Measurements from ENCODE around the gene TBC1D16.

Gene TBC1D16

DNA sequence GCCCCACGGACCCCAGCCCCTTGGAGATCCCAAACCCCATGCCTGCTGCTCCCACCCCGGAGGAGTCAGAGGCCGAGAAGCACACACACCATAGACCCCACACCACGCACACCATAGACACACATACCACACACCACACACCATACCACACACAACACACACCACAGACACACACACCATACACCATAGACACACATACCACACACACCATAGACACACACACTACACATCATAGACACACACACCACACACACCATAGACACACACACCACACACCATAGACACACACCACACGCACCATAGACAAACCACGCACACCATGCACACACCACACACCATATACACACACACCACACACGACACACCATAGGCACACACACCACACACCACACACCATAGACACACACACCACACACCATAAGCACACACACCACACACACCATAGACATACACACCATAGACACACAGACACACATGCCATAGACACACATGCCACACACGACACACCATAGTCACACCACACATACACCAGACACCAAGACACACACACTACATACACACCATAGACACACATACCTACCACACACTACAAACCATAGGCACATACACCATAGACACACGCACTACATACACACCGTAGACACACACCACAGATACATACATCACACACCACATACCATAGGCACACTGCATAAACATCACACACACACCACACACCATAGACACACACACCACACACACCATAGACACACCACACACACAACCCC, 11.3 kb downstream of the TBC1D16 start:
- no peak for TF ChIP-seq CTCF (IDR thresholded peaks at IDR 0.05; ENCODE audit: low read depth, low read length)
- no peak overlapping the region for H3K4me3 ChIP-seq (ENCODE audit: low read depth, low read length)

GRCh38 chr17:80023481-80024205, 12.0 kb downstream of the TBC1D16 start:
- H3K4me3 ChIP-seq (ENCODE audit: low read depth, low read length) = no peak overlapping the region
- no peak for TF ChIP-seq CTCF (IDR thresholded peaks at IDR 0.05; ENCODE audit: low read depth, low read length)

- no peak for TF ChIP-seq CTCF (IDR thresholded peaks at IDR 0.05; ENCODE audit: low read depth, low read length)
- no peak overlapping the region for H3K4me3 ChIP-seq (ENCODE audit: low read depth, low read length)
Measured at GRCh38 chr17:80021600-80021999, 14.1 kb downstream of the TBC1D16 start.

DNA sequence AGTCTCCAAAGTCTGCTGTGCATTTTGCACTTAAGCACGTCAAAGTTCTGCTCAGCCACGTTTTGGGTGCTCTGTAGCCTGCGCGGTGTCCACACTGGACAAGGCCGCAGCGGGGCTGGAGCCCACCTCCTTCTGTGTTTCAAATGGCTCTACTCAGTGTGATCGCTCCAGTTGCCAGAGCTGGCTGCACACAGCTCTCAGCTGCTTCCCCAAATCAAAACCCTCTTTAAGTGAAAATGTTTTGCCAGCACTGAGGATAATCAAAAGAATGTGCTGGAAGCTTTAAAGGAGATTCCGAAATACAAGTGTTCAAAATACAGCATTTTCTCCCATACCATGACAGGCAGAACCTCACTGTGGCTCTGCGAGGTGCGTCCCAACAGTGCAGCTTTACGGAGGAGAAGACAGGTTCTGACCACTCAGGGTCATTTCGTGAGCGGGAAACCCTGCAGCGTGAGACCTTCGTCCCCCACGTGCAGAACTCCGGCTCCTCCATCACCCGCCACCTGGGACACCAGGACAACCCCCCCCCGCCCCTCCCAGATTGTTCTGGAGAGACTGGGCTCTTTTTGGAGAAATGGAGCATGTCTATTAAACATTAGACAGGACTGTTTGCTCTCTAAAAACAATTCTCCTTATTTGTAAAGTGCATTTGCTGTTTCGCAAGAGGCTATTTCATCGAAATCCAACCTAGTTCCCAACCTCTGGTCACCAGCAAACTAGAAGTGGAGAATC, 16.6 kb downstream of the TBC1D16 start:
- no peak overlapping the region for H3K4me3 ChIP-seq (ENCODE audit: low read depth, low read length)
- no peak for TF ChIP-seq CTCF (IDR thresholded peaks at IDR 0.05; ENCODE audit: low read depth, low read length)

- H3K4me3 ChIP-seq (ENCODE audit: low read depth, low read length) = no peak overlapping the region
- TF ChIP-seq CTCF (IDR thresholded peaks at IDR 0.05; ENCODE audit: low read depth, low read length) = no peak
Measured at GRCh38 chr17:80017226-80018010, 18.3 kb downstream of the TBC1D16 start.

DNA sequence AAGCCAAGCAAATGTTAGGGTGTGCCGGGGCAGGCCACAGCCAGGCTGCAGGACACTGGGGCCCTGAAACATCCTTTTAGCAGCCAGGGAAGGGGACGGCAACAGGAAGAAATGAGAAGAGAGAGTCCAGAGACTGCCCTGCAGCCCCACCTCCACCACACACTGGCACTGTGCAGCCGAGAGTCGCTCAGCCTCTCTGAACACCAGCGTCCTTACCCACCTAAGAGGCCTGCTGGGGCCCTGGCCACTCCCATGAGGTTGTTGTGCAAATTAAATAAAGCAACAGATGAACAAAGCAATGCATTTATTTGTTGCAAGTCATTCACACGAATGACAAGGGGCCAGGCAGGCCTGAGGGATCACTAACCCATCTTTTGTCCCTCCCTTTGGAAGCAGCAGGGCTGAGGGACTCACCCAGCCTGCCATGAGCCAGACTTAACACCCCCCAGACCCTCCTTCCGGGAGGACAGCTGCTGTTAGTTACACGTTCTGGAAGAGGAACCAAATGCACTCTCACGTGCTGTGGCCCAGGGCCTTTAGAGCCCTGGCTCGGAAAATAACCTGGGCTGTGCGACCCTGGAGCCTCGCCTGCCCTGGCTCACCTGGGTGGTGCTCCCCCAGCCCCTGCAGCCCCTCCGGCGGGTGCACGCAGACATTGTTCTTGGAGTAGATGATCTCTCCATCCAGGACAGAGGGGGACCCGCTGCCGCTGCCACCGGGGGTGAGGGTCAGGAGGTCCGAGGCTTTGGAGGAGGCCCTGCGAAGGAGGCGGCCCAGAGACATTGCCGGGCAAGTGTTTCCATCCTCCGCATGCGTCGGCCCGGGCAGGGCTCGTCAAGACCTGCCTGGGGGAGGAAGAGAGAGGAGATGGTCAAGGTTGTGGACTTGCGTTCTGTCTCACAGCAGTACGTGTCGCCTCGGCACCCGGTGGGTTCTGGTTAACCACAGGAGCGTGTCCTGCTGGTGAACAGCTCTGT, 22.6 kb downstream of the TBC1D16 start:
- no peak for TF ChIP-seq CTCF (IDR thresholded peaks at IDR 0.05; ENCODE audit: low read depth, low read length)

More for the DNA sequence above, 22.6 kb downstream of the TBC1D16 start:
- H3K4me3 ChIP-seq (ENCODE audit: low read depth, low read length) = no peak overlapping the region

Data from WI38 (cell line).